DMS79 treated with DMSO at 0.1 percent for 48 hours (cell line): ENCODE results near the gene SMDT1.

ENCODE experiments used
- DNase-seq: peaks from one replicate; lab custom pipeline; 2025; lab: John Stamatoyannopoulos, UW

SMDT1 gene

GRCh38 chr22:42079319-42080251 lies at the start of gene SMDT1:
TSS of gene SMDT1 (plus strand) at chr22:42079700. CDS start at chr22:42079769, 69 bp downstream.
- peak; percentile 83 for DNase-seq

- no peak for DNase-seq
These were observed 46.0 kb upstream of the SMDT1 start for GRCh38 chr22:42033263-42034181.

GRCh38 chr22:42035256-42035655 lies 44.2 kb upstream of the SMDT1 start:
- no peak for DNase-seq

GRCh38 chr22:42039271-42039670 lies 40.2 kb upstream of the SMDT1 start:
- no peak for DNase-seq

- DNase-seq: no peak
These were observed 37.7 kb upstream of the SMDT1 start for GRCh38 chr22:42041784-42042183.

GRCh38 chr22:42050641-42051180 lies 28.8 kb upstream of the SMDT1 start:
- DNase-seq: no peak

GRCh38 chr22:42052765-42053164 lies 26.7 kb upstream of the SMDT1 start:
- no peak for DNase-seq

GRCh38 chr22:42056757-42057511 lies 22.6 kb upstream of the SMDT1 start:
- no peak for DNase-seq

GRCh38 chr22:42060489-42060888 lies 19.0 kb upstream of the SMDT1 start:
- no peak for DNase-seq

GRCh38 chr22:42061041-42061440 lies 18.5 kb upstream of the SMDT1 start:
- no peak for DNase-seq

- DNase-seq: no peak
These were observed 16.9 kb upstream of the SMDT1 start for GRCh38 chr22:42062506-42063170.

- DNase-seq: no peak
These were observed 14.9 kb upstream of the SMDT1 start for GRCh38 chr22:42064629-42065028.

GRCh38 chr22:42065438-42066125 lies 13.9 kb upstream of the SMDT1 start:
- no peak for DNase-seq

GRCh38 chr22:42066126-42066761 lies 13.3 kb upstream of the SMDT1 start:
- peak; percentile 40 for DNase-seq

GRCh38 chr22:42066937-42067336 lies 12.6 kb upstream of the SMDT1 start:
- no peak for DNase-seq

GRCh38 chr22:42067671-42068251 lies 11.7 kb upstream of the SMDT1 start:
- DNase-seq: no peak

- no peak for DNase-seq
These were observed 11.2 kb upstream of the SMDT1 start for GRCh38 chr22:42068291-42068690.

GRCh38 chr22:42069801-42070516 lies 9.5 kb upstream of the SMDT1 start:
- peak; percentile 22 for DNase-seq
